ENCODE results near the gene PLA2G15.

The PLA2G15 gene

DNA sequence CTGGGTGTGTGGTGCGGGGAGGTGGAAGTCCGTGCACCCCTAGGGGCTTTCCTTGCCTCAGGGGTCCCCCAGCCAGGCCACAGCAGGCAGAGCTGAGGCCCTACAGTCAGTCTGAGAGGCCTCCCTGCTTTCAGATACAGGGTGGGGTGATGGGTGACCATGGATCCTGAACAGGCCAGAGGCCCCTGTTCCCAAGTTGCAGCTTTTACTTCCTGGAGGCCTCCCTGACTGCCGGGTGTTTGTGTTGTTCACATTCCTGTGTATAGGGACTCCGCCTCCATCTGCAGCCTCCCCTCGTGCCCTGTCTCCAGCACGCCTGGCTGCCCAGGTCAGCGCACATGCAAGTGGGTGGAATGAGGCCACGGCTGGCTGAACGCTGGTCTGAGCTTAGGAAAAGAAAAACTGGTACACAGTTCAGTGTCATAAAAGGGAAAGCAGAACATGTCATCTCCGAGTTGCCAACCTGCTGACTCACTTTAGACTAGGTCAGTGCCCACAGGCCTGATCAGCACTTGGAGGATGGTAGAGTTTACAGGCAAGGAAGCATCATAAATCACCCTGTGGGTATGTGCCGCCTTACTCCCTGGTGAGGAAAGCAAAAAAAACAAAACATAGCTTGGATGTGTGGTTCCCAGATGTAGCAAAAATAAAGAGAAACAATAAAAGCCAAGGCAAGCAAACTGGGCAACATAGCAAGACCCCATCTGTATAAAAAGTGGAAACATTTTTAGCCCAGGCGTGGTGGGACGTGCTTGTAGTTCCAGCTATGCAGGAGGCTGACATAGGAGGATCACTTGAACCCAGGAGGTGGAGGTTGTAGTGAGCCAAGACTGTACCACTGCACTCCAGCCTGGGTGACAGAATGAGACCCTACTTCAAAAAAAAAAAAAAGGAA is 13.0 kb downstream of the PLA2G15 start:
- no peak overlapping the region for H3K4me3 ChIP-seq (replicated peaks; ENCODE audit: low read depth, low read length)
- no peak for DNase-seq (ENCODE audit: extremely low read depth, low read depth)

DNA sequence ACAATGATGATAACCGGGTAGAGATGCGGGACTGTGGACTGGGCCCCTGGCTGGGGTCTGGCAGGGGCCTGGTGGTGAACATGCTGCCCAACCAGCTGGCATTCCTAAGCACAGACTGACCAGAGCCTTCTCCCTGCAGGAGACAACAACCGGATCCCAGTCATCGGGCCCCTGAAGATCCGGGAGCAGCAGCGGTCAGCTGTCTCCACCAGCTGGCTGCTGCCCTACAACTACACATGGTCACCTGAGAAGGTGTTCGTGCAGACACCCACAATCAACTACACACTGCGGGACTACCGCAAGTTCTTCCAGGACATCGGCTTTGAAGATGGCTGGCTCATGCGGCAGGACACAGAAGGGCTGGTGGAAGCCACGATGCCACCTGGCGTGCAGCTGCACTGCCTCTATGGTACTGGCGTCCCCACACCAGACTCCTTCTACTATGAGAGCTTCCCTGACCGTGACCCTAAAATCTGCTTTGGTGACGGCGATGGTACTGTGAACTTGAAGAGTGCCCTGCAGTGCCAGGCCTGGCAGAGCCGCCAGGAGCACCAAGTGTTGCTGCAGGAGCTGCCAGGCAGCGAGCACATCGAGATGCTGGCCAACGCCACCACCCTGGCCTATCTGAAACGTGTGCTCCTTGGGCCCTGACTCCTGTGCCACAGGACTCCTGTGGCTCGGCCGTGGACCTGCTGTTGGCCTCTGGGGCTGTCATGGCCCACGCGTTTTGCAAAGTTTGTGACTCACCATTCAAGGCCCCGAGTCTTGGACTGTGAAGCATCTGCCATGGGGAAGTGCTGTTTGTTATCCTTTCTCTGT is 14.0 kb downstream of the PLA2G15 start:
- TF ChIP-seq, protein P1, sequence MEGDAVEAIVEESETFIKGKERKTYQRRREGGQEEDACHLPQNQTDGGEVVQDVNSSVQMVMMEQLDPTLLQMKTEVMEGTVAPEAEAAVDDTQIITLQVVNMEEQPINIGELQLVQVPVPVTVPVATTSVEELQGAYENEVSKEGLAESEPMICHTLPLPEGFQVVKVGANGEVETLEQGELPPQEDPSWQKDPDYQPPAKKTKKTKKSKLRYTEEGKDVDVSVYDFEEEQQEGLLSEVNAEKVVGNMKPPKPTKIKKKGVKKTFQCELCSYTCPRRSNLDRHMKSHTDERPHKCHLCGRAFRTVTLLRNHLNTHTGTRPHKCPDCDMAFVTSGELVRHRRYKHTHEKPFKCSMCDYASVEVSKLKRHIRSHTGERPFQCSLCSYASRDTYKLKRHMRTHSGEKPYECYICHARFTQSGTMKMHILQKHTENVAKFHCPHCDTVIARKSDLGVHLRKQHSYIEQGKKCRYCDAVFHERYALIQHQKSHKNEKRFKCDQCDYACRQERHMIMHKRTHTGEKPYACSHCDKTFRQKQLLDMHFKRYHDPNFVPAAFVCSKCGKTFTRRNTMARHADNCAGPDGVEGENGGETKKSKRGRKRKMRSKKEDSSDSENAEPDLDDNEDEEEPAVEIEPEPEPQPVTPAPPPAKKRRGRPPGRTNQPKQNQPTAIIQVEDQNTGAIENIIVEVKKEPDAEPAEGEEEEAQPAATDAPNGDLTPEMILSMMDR (IDR thresholded peaks at IDR 0.05; ENCODE audit: low read depth, low read length, missing control alignments) = no peak
- no peak overlapping the region for H3K4me3 ChIP-seq (replicated peaks; ENCODE audit: low read depth, low read length)
- no peak for DNase-seq (ENCODE audit: extremely low read depth, low read depth)

More for the DNA sequence above, 13.0 kb downstream of the PLA2G15 start:
- TF ChIP-seq, protein P1 (IDR thresholded peaks at IDR 0.05; ENCODE audit: low read depth, low read length, missing control alignments) = no peak

DNA sequence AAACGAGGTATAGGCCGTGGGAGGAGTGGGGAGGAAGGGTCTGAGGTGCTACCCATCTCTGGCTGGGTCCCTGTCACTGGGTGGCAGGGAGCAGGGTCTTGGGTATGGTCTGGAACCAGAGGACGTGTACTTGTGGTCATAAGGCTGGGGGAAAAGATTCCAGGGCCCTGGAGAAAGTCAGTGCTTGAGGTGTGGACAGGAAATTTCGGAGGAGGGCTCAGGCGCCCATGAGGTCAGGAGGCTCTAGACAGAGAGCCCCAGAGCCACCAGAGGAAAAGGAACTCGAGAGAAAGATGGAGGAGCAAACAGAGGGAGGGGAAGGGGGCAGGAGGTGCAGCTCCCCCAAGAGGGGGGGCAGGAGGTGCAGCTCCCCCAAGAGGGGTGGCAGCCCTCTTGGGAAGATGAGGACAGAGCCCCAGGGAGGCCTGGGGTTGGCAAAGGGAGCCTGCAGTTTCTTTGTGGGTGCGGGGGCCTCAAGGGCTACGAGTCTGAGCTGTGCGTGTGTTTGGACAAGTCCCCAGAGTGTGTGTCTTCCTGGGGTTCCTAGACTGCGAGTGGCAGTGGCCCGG is 18.5 kb downstream of the PLA2G15 start:
- peak overlapping the region; percentile 92 for H3K4me3 ChIP-seq (replicated peaks; ENCODE audit: low read depth, low read length)
- TF ChIP-seq, protein P1 (IDR thresholded peaks at IDR 0.05; ENCODE audit: low read depth, low read length, missing control alignments) = no peak
- no peak for DNase-seq (ENCODE audit: extremely low read depth, low read depth)

DNA sequence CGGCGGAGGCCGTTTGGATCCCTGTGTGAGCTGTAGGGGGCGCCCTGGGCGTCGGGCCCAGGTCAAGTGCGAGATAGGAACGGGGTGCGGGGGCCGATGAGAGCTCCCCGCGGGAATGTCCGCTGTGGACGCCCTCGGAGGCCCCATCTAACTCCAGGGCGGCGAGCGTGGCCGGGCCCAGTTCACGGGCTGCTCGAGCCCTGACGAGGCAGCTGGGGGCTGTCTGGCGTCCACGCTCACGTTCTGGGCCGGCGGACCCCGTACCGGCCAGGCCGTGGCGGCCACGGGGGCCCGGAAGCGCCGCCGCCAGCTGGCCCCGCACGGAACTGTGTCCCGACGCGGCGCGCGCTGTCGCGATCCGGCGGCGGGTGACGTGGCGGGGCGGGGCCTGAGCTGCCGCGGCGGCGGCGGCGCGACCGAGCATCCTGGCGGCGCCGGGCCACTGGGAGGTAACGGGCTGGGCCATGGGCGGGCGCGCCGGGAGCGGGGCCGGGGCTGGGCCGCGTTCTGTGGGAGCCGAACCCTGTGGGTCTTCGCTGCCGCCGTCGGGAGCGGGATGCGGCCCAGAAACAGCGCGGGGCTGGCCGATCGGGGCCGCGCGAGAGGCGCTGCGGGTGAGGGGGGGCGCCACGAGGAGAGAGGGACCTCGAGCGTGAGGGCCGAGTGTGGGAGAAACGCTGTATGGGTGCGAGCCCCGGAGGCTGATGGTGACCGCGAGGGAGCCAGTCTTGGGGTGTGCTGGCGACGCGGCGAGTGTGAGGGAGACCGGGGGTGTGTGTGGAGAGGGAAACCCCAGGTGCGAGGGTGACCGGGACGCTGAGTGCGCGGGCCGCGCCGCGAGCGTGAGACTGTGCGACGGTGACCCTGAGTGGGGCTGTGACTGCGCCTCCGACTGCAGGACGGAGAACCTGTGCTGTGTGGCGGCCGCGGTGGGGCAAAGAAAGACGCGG is 19.2 kb downstream of the PLA2G15 start, which contains the start of gene SLC7A6:
Gene SLC7A6 (plus strand): TSS at position 399 of the 950 bp plus-strand sequence. CDS start 10,201 bp downstream, outside the sequence.
- peak within 1 kb of the TSS; percentile 92 for H3K4me3 ChIP-seq (replicated peaks; ENCODE audit: low read depth, low read length)
- TF ChIP-seq, protein P1 (IDR thresholded peaks at IDR 0.05; ENCODE audit: low read depth, low read length, missing control alignments) = peak; percentile 71
- DNase-seq (ENCODE audit: extremely low read depth, low read depth) = no peak

DNA sequence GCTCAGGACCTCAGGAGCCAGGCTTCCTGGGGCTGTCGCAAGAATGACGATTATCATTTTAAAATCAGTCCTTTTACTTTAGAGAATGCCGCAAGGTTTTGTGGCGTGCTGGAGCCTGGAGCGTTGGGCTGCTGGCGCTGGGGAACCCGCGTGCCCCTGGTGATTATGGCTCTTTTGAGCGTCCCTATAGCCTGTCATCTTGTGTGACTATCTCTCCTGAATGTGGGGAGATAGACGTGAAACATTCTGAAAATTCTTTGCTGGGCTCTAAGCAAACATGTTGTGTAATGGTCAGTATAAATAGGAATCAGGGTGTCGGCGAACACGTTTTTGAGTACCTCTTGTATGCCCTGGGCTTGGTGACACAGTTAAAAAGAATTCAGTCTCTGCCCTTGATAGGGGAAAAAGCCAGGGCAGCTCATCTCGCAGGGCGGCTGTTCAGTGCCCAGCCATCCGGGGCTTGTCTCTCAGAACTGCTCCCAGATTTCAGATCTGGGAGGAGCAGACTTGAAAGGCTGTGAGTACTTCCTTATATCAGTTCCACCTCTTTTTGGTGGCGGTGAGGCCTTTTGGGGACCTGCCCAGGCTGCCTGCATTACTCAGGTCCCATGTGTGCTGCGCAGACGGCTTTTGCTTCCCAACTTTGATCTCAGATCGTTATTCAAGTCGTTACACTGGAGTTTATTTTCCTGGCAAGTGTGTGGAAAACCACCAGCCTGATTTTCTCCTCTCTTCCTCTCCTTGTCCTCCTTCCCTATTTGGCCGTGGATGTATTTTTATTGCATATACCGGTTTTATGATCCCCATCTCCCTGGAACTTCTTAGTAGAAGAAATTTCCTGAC is 20.1 kb downstream of the PLA2G15 start:
- TF ChIP-seq, protein P1 (IDR thresholded peaks at IDR 0.05; ENCODE audit: low read depth, low read length, missing control alignments) = no peak
- H3K4me3 ChIP-seq (replicated peaks; ENCODE audit: low read depth, low read length) = peak overlapping the region; percentile 92
- DNase-seq (ENCODE audit: extremely low read depth, low read depth) = no peak

All from HFF-Myc (cell line).